H1 (cell line): Measurements from ENCODE around the gene RNF225. TPM values are rescaled to one million over a fixed set of nuclear protein-coding genes. Genes with fewer than 3 reads are reported as not detected.

Experiments used
- CTCF ChIA-PET: fragments of 300-600 bp; sonication (Branson Sonifier 250); formaldehyde crosslinking; loops from one replicate; lab custom pipeline; 2021; ENCODE audit not compliant: partially characterized antibody; lab: Charles Lee
- POLR2A ChIA-PET: fragments of 300-600 bp; sonication (Branson Sonifier 250); formaldehyde crosslinking; loops from one replicate; lab custom pipeline; 2021; ENCODE audit warnings: inconsistent platforms; ENCODE audit not compliant: partially characterized antibody; lab: Charles Lee
- DNase-seq, 2 experiments: peaks; one replicate each; pipeline versions ENCODE4 v3.0.0 to v3.0.0-alpha.2; 2010 to 2022; ENCODE audit warnings: low spot score in 2 of 2, low read depth in 1 of 2, mixed read lengths in 1 of 2
- FAIRE-seq: peaks from 2 replicates; lab custom pipeline; 2011; peaks lifted over from hg19 to GRCh38; lab: Jason Lieb, UNC
- H2AFZ ChIP-seq: 2 replicates; pipeline ENCODE4 v1.8.1; 2012; ENCODE audit warnings: low read length, inconsistent platforms
- H2AK5ac ChIP-seq: 2 replicates; pipeline ENCODE4 v1.6.1; 2013; ENCODE audit warnings: low read depth, low read length
- H2BK120ac ChIP-seq: replicated peaks from 2 replicates; pipeline ENCODE3; 2013; ENCODE audit warnings: low read depth, low read length, inconsistent platforms
- H2BK12ac ChIP-seq: 2 replicates; pipeline ENCODE4 v1.6.1; 2013; ENCODE audit warnings: low read depth, low read length
- H2BK15ac ChIP-seq: 2 replicates; pipeline ENCODE4 v1.6.1; 2013; ENCODE audit warnings: low read length
- H2BK20ac ChIP-seq: 2 replicates; pipeline ENCODE4 v1.6.1; 2013; ENCODE audit warnings: low read length
- H2BK5ac ChIP-seq: 2 replicates; pipeline ENCODE4 v1.6.1; 2013; ENCODE audit warnings: low read depth, low read length
- H3K14ac ChIP-seq: 2 replicates; pipeline ENCODE4 v1.6.1; 2013; ENCODE audit warnings: inconsistent platforms; ENCODE audit not compliant: insufficient read length
- H3K18ac ChIP-seq: 2 replicates; pipeline ENCODE4 v1.6.1; 2013; ENCODE audit warnings: low read length; ENCODE audit errors: extremely low read depth
- H3K23ac ChIP-seq: 2 replicates; pipeline ENCODE4 v1.6.1; 2013; ENCODE audit warnings: inconsistent platforms; ENCODE audit not compliant: insufficient read length
- H3K23me2 ChIP-seq: 2 replicates; pipeline ENCODE4 v1.6.1; 2013; ENCODE audit warnings: low read depth, low read length
- H3K27ac ChIP-seq: 2 replicates; pipeline ENCODE4 v1.6.1; 2011; ENCODE audit warnings: low read depth, low read length, inconsistent platforms
- H3K27me3 ChIP-seq, 4 experiments: replicated peaks in 1 of 4; 1 replicate in 1 of 4; 2 replicates in 3 of 4; pipeline versions ENCODE4 v1.6.1 to v1.8.1; 2011 to 2013; ENCODE audit warnings: low read length in 3 of 4, mild to moderate bottlenecking in 3 of 4, inconsistent platforms in 2 of 4, mixed read lengths in 2 of 4, moderate library complexity in 1 of 4; ENCODE audit not compliant: control insufficient read depth in 3 of 4, insufficient read depth in 3 of 4; ENCODE audit errors: extremely low read depth in 1 of 4
- H3K36me3 ChIP-seq, 4 experiments: 2 replicates each; pipeline versions ENCODE4 v1.6.1 to v1.8.1; 2011 to 2013; ENCODE audit warnings: mild to moderate bottlenecking in 4 of 4, low read length in 3 of 4, moderate library complexity in 2 of 4, control low read depth in 1 of 4, inconsistent platforms in 1 of 4; ENCODE audit not compliant: insufficient read depth in 4 of 4, control insufficient read depth in 2 of 4
- H3K4ac ChIP-seq: replicated peaks from 2 replicates; pipeline ENCODE3; 2013; ENCODE audit warnings: low read length, low read depth, mixed read lengths, inconsistent platforms; ENCODE audit not compliant: insufficient read length
- H3K4me1 ChIP-seq, 4 experiments: replicated peaks in 1 of 4; 1 replicate in 1 of 4; 2 replicates in 3 of 4; pipeline versions ENCODE4 v1.6.1 to v1.8.1; 2011 to 2013; ENCODE audit warnings: low read length in 3 of 4, inconsistent platforms in 2 of 4, mixed read lengths in 1 of 4; ENCODE audit not compliant: insufficient read depth in 4 of 4, control insufficient read depth in 3 of 4
- H3K4me2 ChIP-seq, 2 experiments: 2 replicates each; pipeline versions ENCODE4 v1.6.1 to v1.8.1; 2011 to 2013; ENCODE audit warnings: low read depth in 2 of 2, low read length in 2 of 2, control low read depth in 1 of 2, inconsistent platforms in 1 of 2, mild to moderate bottlenecking in 1 of 2; ENCODE audit not compliant: insufficient read depth in 1 of 2
- H3K4me3 ChIP-seq, 4 experiments: fragments of 200-600, 300-600 bp in 1 of 4; sonication (generic), shearing (Covaris generic), sonication (Bioruptor Twin) in 1 of 4; 2 replicates each; pipeline versions ENCODE4 v1.5.1 to v1.8.1; 2011 to 2016; ENCODE audit warnings: low read length in 4 of 4, low read depth in 3 of 4, control low read depth in 2 of 4, inconsistent platforms in 2 of 4, mild to moderate bottlenecking in 2 of 4, mixed read lengths in 1 of 4, moderate library complexity in 1 of 4; ENCODE audit not compliant: insufficient read depth in 2 of 4; ENCODE audit errors: extremely low read depth in 1 of 4
- H3K56ac ChIP-seq: replicated peaks from 2 replicates; pipeline ENCODE3; 2013; ENCODE audit warnings: low read depth, mild to moderate bottlenecking, mixed read lengths, low read length, inconsistent platforms; ENCODE audit not compliant: insufficient read length
- H3K79me1 ChIP-seq: 2 replicates; pipeline ENCODE4 v1.6.1; 2013; ENCODE audit warnings: low read depth, low read length, control low read depth
- H3K79me2 ChIP-seq, 2 experiments: 2 replicates each; pipeline versions ENCODE4 v1.6.1 to v1.8.1; 2012 to 2013; ENCODE audit warnings: low read length in 2 of 2, mild to moderate bottlenecking in 2 of 2, inconsistent platforms in 1 of 2; ENCODE audit not compliant: insufficient read depth in 2 of 2, control insufficient read depth in 1 of 2
- H3K9ac ChIP-seq, 4 experiments: replicated peaks in 1 of 4; 1 replicate in 1 of 4; 2 replicates in 3 of 4; pipeline versions ENCODE4 v1.6.1 to v1.8.1; 2011 to 2013; ENCODE audit warnings: low read depth in 3 of 4, low read length in 3 of 4, control low read depth in 2 of 4, mild to moderate bottlenecking in 2 of 4, moderate library complexity in 2 of 4, inconsistent platforms in 1 of 4; ENCODE audit errors: extremely low read depth in 1 of 4
- H3K9me3 ChIP-seq, 2 experiments: 2 replicates each; pipeline versions ENCODE4 v1.6.1 to v1.8.1; 2012 to 2013; ENCODE audit warnings: mild to moderate bottlenecking in 2 of 2, moderate library complexity in 2 of 2, control low read depth in 1 of 2, inconsistent platforms in 1 of 2, low read depth in 1 of 2, low read length in 1 of 2, mixed read lengths in 1 of 2; ENCODE audit not compliant: insufficient read depth in 2 of 2
- H4K20me1 ChIP-seq, 2 experiments: replicated peaks in 1 of 2; 2 replicates each; pipeline versions ENCODE3 to v1.8.1; 2011 to 2013; ENCODE audit warnings: inconsistent platforms in 2 of 2, low read length in 2 of 2, mild to moderate bottlenecking in 1 of 2; ENCODE audit not compliant: insufficient read depth in 2 of 2, control insufficient read depth in 1 of 2
- H4K5ac ChIP-seq: 2 replicates; pipeline ENCODE4 v1.6.1; 2013; ENCODE audit warnings: low read length, low read depth, mixed read lengths, inconsistent platforms; ENCODE audit not compliant: insufficient read length
- H4K8ac ChIP-seq: 2 replicates; pipeline ENCODE4 v1.8.0; 2013; ENCODE audit warnings: mild to moderate bottlenecking, moderate library complexity, low read length, inconsistent platforms; ENCODE audit not compliant: insufficient read depth; ENCODE audit errors: extremely low read depth
- H4K91ac ChIP-seq: replicated peaks from 2 replicates; pipeline ENCODE3; 2013; ENCODE audit warnings: low read length, mixed read lengths, inconsistent platforms; ENCODE audit not compliant: insufficient read length
- ASH2L ChIP-seq: fragments of 200-600, 300-600 bp; sonication (generic); IDR thresholded peaks from one replicate; pipeline ENCODE4 v1.7.1; 2017; ENCODE audit warnings: low read length
- BACH1 ChIP-seq: IDR thresholded peaks from 2 replicates; pipeline ENCODE4 v1.6.1; 2012; ENCODE audit warnings: low read length, improper control_type of control experiment
- BCL11A ChIP-seq, 2 experiments: IDR thresholded peaks; one replicate each; pipeline ENCODE4 v1.6.1; 2011; ENCODE audit warnings: low read depth in 2 of 2, low read length in 2 of 2, mild to moderate bottlenecking in 2 of 2
- CREB1 ChIP-seq: IDR thresholded peaks from 2 replicates; pipeline ENCODE4 v1.6.1; 2012; ENCODE audit warnings: inconsistent platforms
- EGR1 ChIP-seq: IDR thresholded peaks from 2 replicates; pipeline ENCODE4 v1.6.1; 2011; ENCODE audit warnings: low read depth, low read length, borderline replicate concordance
- EP300 ChIP-seq, 2 experiments: IDR thresholded peaks; 1 replicate in 1 of 2; 2 replicates in 1 of 2; pipeline ENCODE4 v1.6.1; 2011 to 2012; ENCODE audit warnings: low read depth in 2 of 2, low read length in 2 of 2, mild to moderate bottlenecking in 2 of 2, borderline replicate concordance in 1 of 2, inconsistent platforms in 1 of 2, moderate library complexity in 1 of 2
- GABPA ChIP-seq: IDR thresholded peaks from 2 replicates; pipeline ENCODE4 v1.6.1; 2011; ENCODE audit warnings: mild to moderate bottlenecking, low read length, moderate library complexity, borderline replicate concordance; ENCODE audit not compliant: insufficient read depth
- JUND ChIP-seq: IDR thresholded peaks from 2 replicates; pipeline ENCODE4 v1.6.1; 2011; ENCODE audit warnings: mild to moderate bottlenecking, improper control_type of control experiment, low read length
- NANOG ChIP-seq: IDR thresholded peaks from 2 replicates; pipeline ENCODE4 v1.6.1; 2011; ENCODE audit warnings: low read length, low read depth, mild to moderate bottlenecking, inconsistent platforms; ENCODE audit not compliant: insufficient read depth, poor library complexity, severe bottlenecking
- RXRA ChIP-seq: IDR thresholded peaks from 2 replicates; pipeline ENCODE4 v1.6.1; 2011; ENCODE audit warnings: low read depth, mild to moderate bottlenecking, low read length, moderate library complexity; ENCODE audit not compliant: insufficient read depth
- SP1 ChIP-seq: IDR thresholded peaks from 2 replicates; pipeline ENCODE4 v1.6.1; 2011; ENCODE audit warnings: low read depth, low read length
- SRF ChIP-seq: IDR thresholded peaks from 2 replicates; pipeline ENCODE4 v1.6.1; 2011; ENCODE audit warnings: mild to moderate bottlenecking, low read depth, low read length, moderate library complexity
- TAF1 ChIP-seq: IDR thresholded peaks from 2 replicates; pipeline ENCODE4 v1.6.1; 2011; ENCODE audit warnings: mild to moderate bottlenecking, low read depth, low read length
- TEAD4 ChIP-seq: IDR thresholded peaks from 2 replicates; pipeline ENCODE4 v1.6.1; 2012; ENCODE audit warnings: low read depth, low read length, inconsistent platforms, mixed read lengths
- WGBS, 2 experiments: shearing (Covaris generic) in 1 of 2; methylation state at CpG; one replicate each; pipeline versions ENCODE4 v1.1.6 to v1.1.7; 2013 to 2015; ENCODE audit warnings: low lambda C conversion rate in 2 of 2, mixed read lengths in 2 of 2, inconsistent platforms in 1 of 2, low coverage in 1 of 2, missing lambda C conversion rate in 1 of 2; ENCODE audit not compliant: insufficient replicate concordance in 2 of 2, insufficient coverage in 1 of 2, insufficient read length in 1 of 2; ENCODE audit errors: extremely low coverage in 1 of 2, missing lambda C conversion rate in 1 of 2; 5-methylcytosine and 5-hydroxymethylcytosine counted together
- polyA plus RNA-seq, 7 experiments: library from polyadenylated mRNA; depleted of rRNA in 3 of 7; stranded (reverse) in 5 of 7; unstranded in 2 of 7; fragments of >200 nt in 5 of 7; fragments of 200-250 nt in 2 of 7; gene quantifications; 1 replicate in 5 of 7; 2 replicates in 1 of 7; 4 replicates in 1 of 7; pipeline versions ENCODE4 v1.2.1 to v1.2.3, GENCODE V29; 2011 to 2013; ENCODE audit warnings: missing spikeins in 2 of 7, mixed read lengths in 2 of 7
- total RNA-seq: library from RNA; stranded (reverse); fragmentation: NEBNext Ultra II Directional; extraction: Animal tissue kit (Norgen Biotek cat#: 25700); gene quantifications from 2 replicates; pipeline ENCODE4 v1.2.1, GENCODE V29; 2021
- TF ChIP-seq, protein P1 (sequence below): IDR thresholded peaks from 2 replicates; pipeline ENCODE4 v1.6.1; 2012; ENCODE audit warnings: inconsistent platforms

Gene RNF225
- total and polyA plus RNA-seq, 2 of the 8 experiments (the other 6 are each of a cell fraction or from before 2014, with no cell fraction given), result 0.17 to 1.0 TPM

DNA sequence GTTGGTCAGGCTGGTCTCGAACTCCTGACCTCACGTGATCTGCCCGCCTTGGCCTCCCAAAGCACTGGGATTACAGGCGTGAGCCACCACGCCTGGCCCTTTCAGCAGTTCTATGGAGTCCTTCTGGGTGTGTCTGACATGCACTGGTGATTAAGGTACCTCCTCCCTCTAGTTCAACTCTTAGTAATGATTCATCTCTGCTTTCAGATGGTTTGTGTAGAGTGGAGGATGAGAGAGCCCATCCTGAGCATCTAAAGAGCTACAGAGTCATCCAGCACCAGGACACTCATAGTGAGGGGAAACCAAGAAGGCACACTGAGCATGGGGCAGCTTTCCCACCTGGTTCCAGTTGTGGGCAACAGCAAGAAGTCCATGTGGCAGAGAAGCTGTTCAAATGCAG lies 21.1 kb downstream of the RNF225 start:
- no peak overlapping the region for H3K18ac ChIP-seq
- H4K8ac ChIP-seq, result no peak overlapping the region
- no peak for DNase-seq
- H2AFZ ChIP-seq, result no peak overlapping the region
- no peak overlapping the region for H2BK20ac ChIP-seq
- ChIA-PET CTCF (interaction anchor here (1.1 to 1.3 kb wide), 2 partner anchors 15 to 51 kb away, joined by 3 read pairs; no protein-coding TSS in a partner anchor), POLR2A (interaction anchor here (1.6 to 2.1 kb wide), 3 partner anchors 21 to 54 kb away, joined by 4 to 8 read pairs (median 5); partner anchors contain the start of genes RNF225 and ZNF497)
- no peak overlapping the region for H3K23ac ChIP-seq
- no peak overlapping the region for H3K56ac ChIP-seq
- no peak overlapping the region for H2AK5ac ChIP-seq
- H3K4me2 ChIP-seq, result no peak overlapping the region
- H2BK120ac ChIP-seq, result no peak overlapping the region
- H3K14ac ChIP-seq, result no peak overlapping the region
- no peak overlapping the region for H3K4ac ChIP-seq
- H3K36me3 ChIP-seq, result peaks cover 0 to 14% (median 6%) of the 10 kb centered on the region in 4 experiments; a peak in 4 of 8 replicates
- H3K9me3 ChIP-seq, result peaks cover 6 to 7% of the 10 kb centered on the region in 2 experiments; a peak in 2 of 4 replicates
- H2BK12ac ChIP-seq, result no peak overlapping the region
- H4K91ac ChIP-seq, result no peak overlapping the region
- H3K79me1 ChIP-seq, result no peaks in the 10 kb centered on the region
- H3K27me3 ChIP-seq, result no peaks in the 10 kb centered on the region
- no peaks in the 10 kb centered on the region for H3K4me1 ChIP-seq
- no peak overlapping the region for H2BK15ac ChIP-seq
- no peak for FAIRE-seq
- H2BK5ac ChIP-seq, result no peak overlapping the region
- 97% methylated on average over 5 of the region's 5 CpGs; no CpG with 5 or more reads in 1 of the 2 experiments for WGBS, 2 experiments
- no peaks in the 10 kb centered on the region for H4K20me1 ChIP-seq
- H3K4me3 ChIP-seq, result no peak overlapping the region
- H4K5ac ChIP-seq, result no peak overlapping the region
- H3K27ac ChIP-seq, result no peak overlapping the region
- no peak overlapping the region for H3K9ac ChIP-seq
- H3K79me2 ChIP-seq, result no peaks in the 10 kb centered on the region
- no peaks in the 10 kb centered on the region for H3K23me2 ChIP-seq
- no peak for TF ChIP-seq SP1
- TF ChIP-seq TEAD4, result no peak
- no peak for TF ChIP-seq ASH2L
- TF ChIP-seq TAF1, result no peak
- TF ChIP-seq JUND, result no peak
- TF ChIP-seq GABPA, result no peak
- TF ChIP-seq NANOG, result no peak
- no peak for TF ChIP-seq CREB1
- TF ChIP-seq, protein P1, sequence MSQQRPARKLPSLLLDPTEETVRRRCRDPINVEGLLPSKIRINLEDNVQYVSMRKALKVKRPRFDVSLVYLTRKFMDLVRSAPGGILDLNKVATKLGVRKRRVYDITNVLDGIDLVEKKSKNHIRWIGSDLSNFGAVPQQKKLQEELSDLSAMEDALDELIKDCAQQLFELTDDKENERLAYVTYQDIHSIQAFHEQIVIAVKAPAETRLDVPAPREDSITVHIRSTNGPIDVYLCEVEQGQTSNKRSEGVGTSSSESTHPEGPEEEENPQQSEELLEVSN, result no peak
- no peak for TF ChIP-seq EP300 (IDR thresholded peaks at IDR 0.05; ENCODE audit: borderline replicate concordance in 1 of 2, low read depth in 2 of 2, low read length in 2 of 2)
- no peak for TF ChIP-seq SRF
- no peak for TF ChIP-seq BCL11A (IDR thresholded peaks at IDR 0.05; ENCODE audit: low read depth in 2 of 2, low read length in 2 of 2)
- no peak for TF ChIP-seq EGR1
- no peak for TF ChIP-seq BACH1
- no peak for TF ChIP-seq RXRA
